Measurements from ENCODE around the gene ACTBL2.

GRCh38 chr5:57488215-57488955 lies 5.8 kb upstream of the ACTBL2 start:
- TF ChIP-seq, protein P1, sequence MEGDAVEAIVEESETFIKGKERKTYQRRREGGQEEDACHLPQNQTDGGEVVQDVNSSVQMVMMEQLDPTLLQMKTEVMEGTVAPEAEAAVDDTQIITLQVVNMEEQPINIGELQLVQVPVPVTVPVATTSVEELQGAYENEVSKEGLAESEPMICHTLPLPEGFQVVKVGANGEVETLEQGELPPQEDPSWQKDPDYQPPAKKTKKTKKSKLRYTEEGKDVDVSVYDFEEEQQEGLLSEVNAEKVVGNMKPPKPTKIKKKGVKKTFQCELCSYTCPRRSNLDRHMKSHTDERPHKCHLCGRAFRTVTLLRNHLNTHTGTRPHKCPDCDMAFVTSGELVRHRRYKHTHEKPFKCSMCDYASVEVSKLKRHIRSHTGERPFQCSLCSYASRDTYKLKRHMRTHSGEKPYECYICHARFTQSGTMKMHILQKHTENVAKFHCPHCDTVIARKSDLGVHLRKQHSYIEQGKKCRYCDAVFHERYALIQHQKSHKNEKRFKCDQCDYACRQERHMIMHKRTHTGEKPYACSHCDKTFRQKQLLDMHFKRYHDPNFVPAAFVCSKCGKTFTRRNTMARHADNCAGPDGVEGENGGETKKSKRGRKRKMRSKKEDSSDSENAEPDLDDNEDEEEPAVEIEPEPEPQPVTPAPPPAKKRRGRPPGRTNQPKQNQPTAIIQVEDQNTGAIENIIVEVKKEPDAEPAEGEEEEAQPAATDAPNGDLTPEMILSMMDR (IDR thresholded peaks at IDR 0.05 in 8 of 11, conservative IDR thresholded peaks at IDR 0.05 in 3 of 11), result no peak
- TF ChIP-seq POLR2AphosphoS5 (IDR thresholded peaks at IDR 0.05) (no peak), POLR2A (IDR thresholded peaks at IDR 0.05) (no peak)
